Neural cell (in vitro differentiated cells): ENCODE results near the gene KRTAP10-2. TPM values are rescaled to one million over a fixed set of nuclear protein-coding genes. Genes with fewer than 3 reads are reported as not detected.

Source experiments
- H2AFZ ChIP-seq: fragments of 200-600, 300-800 bp; sonication (generic), shearing (Covaris generic); 2 replicates; pipeline ENCODE4 v1.6.0; 2014; ENCODE audit warnings: low read depth, mild to moderate bottlenecking, antibody characterized with exemption, low read length, moderate library complexity
- H3F3A ChIP-seq: fragments of 200-600 bp; shearing (Covaris generic); 2 replicates; pipeline ENCODE4 v1.6.1; 2016; ENCODE audit warnings: mild to moderate bottlenecking, moderate library complexity, mixed read lengths, antibody characterized with exemption, low read length; ENCODE audit not compliant: insufficient read depth, poor library complexity, severe bottlenecking
- H3K27ac ChIP-seq: fragments of 200-600, 300-800 bp; sonication (generic), shearing (Covaris generic); 2 replicates; pipeline ENCODE4 v1.5.1; 2014; ENCODE audit warnings: mild to moderate bottlenecking, low read length, moderate library complexity
- H3K27me3 ChIP-seq: fragments of 300-800, 200-600 bp; sonication (generic), shearing (Covaris generic); 2 replicates; pipeline ENCODE4 v1.6.0; 2014; ENCODE audit warnings: mild to moderate bottlenecking, low read depth, low read length, moderate library complexity; ENCODE audit not compliant: insufficient read depth
- H3K36me3 ChIP-seq: fragments of 300-800, 200-600 bp; sonication (generic), shearing (Covaris generic); 2 replicates; pipeline ENCODE4 v1.5.1; 2014; ENCODE audit warnings: mild to moderate bottlenecking, antibody characterized with exemption, low read length, moderate library complexity; ENCODE audit not compliant: insufficient read depth
- H3K4me2 ChIP-seq: fragments of 300-800, 200-600 bp; sonication (generic), shearing (Covaris generic); 2 replicates; pipeline ENCODE4 v1.6.0; 2014; ENCODE audit warnings: mild to moderate bottlenecking, low read length
- H3K4me3 ChIP-seq: fragments of 300-800, 200-600 bp; sonication (generic), shearing (Covaris generic); 2 replicates; pipeline ENCODE4 v1.5.1; 2014; ENCODE audit warnings: mild to moderate bottlenecking, low read length, moderate library complexity
- H3K79me2 ChIP-seq: fragments of 200-600 bp; shearing (Covaris generic); replicated peaks from 2 replicates; pipeline ENCODE4 v1.6.0; 2014; ENCODE audit warnings: mild to moderate bottlenecking, low read length, moderate library complexity; ENCODE audit not compliant: insufficient read depth
- H3K9ac ChIP-seq: fragments of 300-800, 200-600 bp; sonication (generic), shearing (Covaris generic); 2 replicates; pipeline ENCODE4 v1.6.1; 2016; ENCODE audit warnings: mild to moderate bottlenecking, low read length, mixed read lengths
- H3K9me2 ChIP-seq: fragments of 200-600 bp; shearing (Covaris generic); 2 replicates; pipeline ENCODE4 v1.6.1; 2016; ENCODE audit warnings: mild to moderate bottlenecking, low read length, mixed read lengths; ENCODE audit not compliant: insufficient read depth
- H3K9me3 ChIP-seq: fragments of 200-600, 300-800 bp; sonication (generic), shearing (Covaris generic); 2 replicates; pipeline ENCODE4 v1.6.1; 2016; ENCODE audit warnings: mild to moderate bottlenecking, mixed run types, low read length, moderate library complexity, mixed read lengths
- H4K20me1 ChIP-seq: fragments of 200-600 bp; shearing (Covaris generic); 2 replicates; pipeline ENCODE4 v1.6.1; 2016; ENCODE audit warnings: mild to moderate bottlenecking, mixed run types; ENCODE audit not compliant: insufficient read depth
- CTCF ChIP-seq: fragments of 450-650 bp; IDR thresholded peaks from 2 replicates; pipeline ENCODE4 v1.5.1; 2014; ENCODE audit warnings: antibody characterized with exemption, mild to moderate bottlenecking, moderate library complexity; ENCODE audit not compliant: poor library complexity, severe bottlenecking
- EP300 ChIP-seq: fragments of 450-650 bp; conservative IDR thresholded peaks from 2 replicates; pipeline ENCODE4 v1.6.1; 2014; ENCODE audit warnings: antibody characterized with exemption, mild to moderate bottlenecking, moderate library complexity; ENCODE audit not compliant: poor library complexity, severe bottlenecking
- EZH2 ChIP-seq: fragments of 200-600, 300-800 bp; shearing (Covaris generic), sonication (generic); IDR thresholded peaks from 2 replicates; pipeline ENCODE4 v1.6.1; 2014; ENCODE audit warnings: antibody characterized with exemption, low read length, borderline replicate concordance, mild to moderate bottlenecking; ENCODE audit not compliant: insufficient read depth, poor library complexity, severe bottlenecking
- MXI1 ChIP-seq: fragments of 450-650 bp; conservative IDR thresholded peaks from 2 replicates; pipeline ENCODE4 v1.6.1; 2014; ENCODE audit warnings: antibody characterized with exemption, mild to moderate bottlenecking; ENCODE audit not compliant: poor library complexity, severe bottlenecking
- POLR2AphosphoS5 ChIP-seq: IDR thresholded peaks from 2 replicates; pipeline ENCODE4 v1.6.1; 2012
- RAD21 ChIP-seq: fragments of 450-650 bp; conservative IDR thresholded peaks from 2 replicates; pipeline ENCODE4 v1.6.1; 2014; ENCODE audit warnings: antibody characterized with exemption, mild to moderate bottlenecking, moderate library complexity
- REST ChIP-seq: IDR thresholded peaks from 2 replicates; pipeline ENCODE4 v1.6.1; 2012; ENCODE audit warnings: borderline replicate concordance
- SMC3 ChIP-seq: fragments of 450-650 bp; conservative IDR thresholded peaks from 2 replicates; pipeline ENCODE4 v1.6.1; 2014; ENCODE audit warnings: antibody characterized with exemption, mild to moderate bottlenecking, moderate library complexity; ENCODE audit not compliant: poor library complexity
- TAF1 ChIP-seq: IDR thresholded peaks from 2 replicates; pipeline ENCODE4 v1.6.1; 2012; ENCODE audit warnings: low read depth
- polyA plus RNA-seq: library from polyadenylated mRNA; depleted of rRNA; stranded (reverse); fragments of >200 nt; gene quantifications from 2 replicates; pipeline ENCODE4 v1.2.3, GENCODE V29; 2014

KRTAP10-2 gene
- polyA plus RNA-seq, 1 donor from 2014 or later: not detected

- no peak overlapping the region for H2AFZ ChIP-seq
- H3K9me2 ChIP-seq: no peaks in the 10 kb centered on the region
- no peaks in the 10 kb centered on the region for H4K20me1 ChIP-seq
- no peak for TF ChIP-seq CTCF
- no peak for TF ChIP-seq TAF1
- no peak for TF ChIP-seq RAD21
- TF ChIP-seq MXI1: no peak
- no peak for TF ChIP-seq SMC3
- no peak for TF ChIP-seq POLR2AphosphoS5
- no peak for TF ChIP-seq EP300
- TF ChIP-seq EZH2: no peak
- TF ChIP-seq REST: no peak
- H3K27ac ChIP-seq: no peak overlapping the region
- H3K9me3 ChIP-seq: no peaks in the 10 kb centered on the region
- H3K9ac ChIP-seq: no peak overlapping the region
- H3K36me3 ChIP-seq: no peaks in the 10 kb centered on the region
- no peak overlapping the region for H3K4me2 ChIP-seq
- H3K79me2 ChIP-seq: no peaks in the 10 kb centered on the region
- no peak overlapping the region for H3K4me3 ChIP-seq
- H3K27me3 ChIP-seq: no peaks in the 10 kb centered on the region
- H3F3A ChIP-seq: no peaks in the 10 kb centered on the region
Observed at GRCh38 chr21:44511938-44512275, 39.4 kb downstream of the KRTAP10-2 start.

- no peaks in the 10 kb centered on the region for H3K27me3 ChIP-seq
- TF ChIP-seq EZH2: no peak
- TF ChIP-seq MXI1: no peak
- no peak for TF ChIP-seq POLR2AphosphoS5
- no peak overlapping the region for H2AFZ ChIP-seq
Observed at GRCh38 chr21:44511219-44511937, 39.9 kb downstream of the KRTAP10-2 start.

More at GRCh38 chr21:44511219-44511937, 39.9 kb downstream of the KRTAP10-2 start:
- Histone ChIP-seq H3K79me2 (no peaks in the 10 kb centered on the region), H3K27ac (no peak overlapping the region), H3K9me2 (no peaks in the 10 kb centered on the region), H3K9me3 (no peaks in the 10 kb centered on the region), H3F3A (no peaks in the 10 kb centered on the region), H3K4me3 (no peak overlapping the region), H3K4me2 (no peak overlapping the region), H3K9ac (no peak overlapping the region), H3K36me3 (no peaks in the 10 kb centered on the region), H4K20me1 (no peaks in the 10 kb centered on the region)
